KMS-11 (cell line): ENCODE data around the gene EID2B.

ENCODE experiments used
- H2AFZ ChIP-seq: fragments of 200-600 bp; sonication (generic); 2 replicates; pipeline ENCODE4 v1.6.1; 2016; ENCODE audit warnings: antibody characterized with exemption, mixed run types, low read depth
- H3K27ac ChIP-seq: fragments of 200-600 bp; sonication (generic); 2 replicates; pipeline ENCODE4 v1.6.1; 2016; ENCODE audit warnings: mild to moderate bottlenecking, mixed run types
- H3K27me3 ChIP-seq: fragments of 200-600 bp; sonication (generic); 2 replicates; pipeline ENCODE4 v1.6.1; 2017; ENCODE audit warnings: mild to moderate bottlenecking, low read depth, mixed run types, moderate library complexity; ENCODE audit not compliant: insufficient read depth
- H3K36me3 ChIP-seq: fragments of 200-600 bp; sonication (generic); 2 replicates; pipeline ENCODE4 v1.6.1; 2017; ENCODE audit warnings: mild to moderate bottlenecking, mixed run types; ENCODE audit not compliant: insufficient read depth
- H3K4me1 ChIP-seq: fragments of 200-600 bp; sonication (generic); 2 replicates; pipeline ENCODE4 v1.6.1; 2016; ENCODE audit warnings: mild to moderate bottlenecking, low read depth, mixed run types; ENCODE audit not compliant: poor library complexity, severe bottlenecking
- H3K4me2 ChIP-seq: fragments of 200-600 bp; sonication (generic); 2 replicates; pipeline ENCODE4 v1.7.0; 2016; ENCODE audit warnings: mild to moderate bottlenecking, mixed run types
- H3K4me3 ChIP-seq: fragments of 200-600 bp; sonication (generic); IDR thresholded peaks from 2 replicates; pipeline ENCODE4 v1.6.1; 2017; ENCODE audit warnings: low read depth, low read length, mixed read lengths; ENCODE audit not compliant: insufficient read depth
- H3K79me2 ChIP-seq: fragments of 200-600 bp; sonication (generic); 2 replicates; pipeline ENCODE4 v1.6.1; 2016; ENCODE audit warnings: low read depth, mixed run types; ENCODE audit not compliant: insufficient read depth
- H3K9ac ChIP-seq: fragments of 200-600 bp; sonication (generic); 2 replicates; pipeline ENCODE4 v1.6.1; 2016; ENCODE audit warnings: mild to moderate bottlenecking, mixed run types
- H4K20me1 ChIP-seq: fragments of 200-600 bp; sonication (generic); 2 replicates; pipeline ENCODE4 v1.6.1; 2016; ENCODE audit warnings: mild to moderate bottlenecking, mixed run types; ENCODE audit not compliant: insufficient read depth
- TF ChIP-seq, protein P1 (sequence below): fragments of 200-600 bp; sonication (generic); conservative IDR thresholded peaks from 2 replicates; pipeline ENCODE4 v1.6.1; 2017; ENCODE audit warnings: low read depth, mild to moderate bottlenecking, antibody characterized with exemption, low read length, moderate library complexity, mixed read lengths

Gene EID2B

DNA sequence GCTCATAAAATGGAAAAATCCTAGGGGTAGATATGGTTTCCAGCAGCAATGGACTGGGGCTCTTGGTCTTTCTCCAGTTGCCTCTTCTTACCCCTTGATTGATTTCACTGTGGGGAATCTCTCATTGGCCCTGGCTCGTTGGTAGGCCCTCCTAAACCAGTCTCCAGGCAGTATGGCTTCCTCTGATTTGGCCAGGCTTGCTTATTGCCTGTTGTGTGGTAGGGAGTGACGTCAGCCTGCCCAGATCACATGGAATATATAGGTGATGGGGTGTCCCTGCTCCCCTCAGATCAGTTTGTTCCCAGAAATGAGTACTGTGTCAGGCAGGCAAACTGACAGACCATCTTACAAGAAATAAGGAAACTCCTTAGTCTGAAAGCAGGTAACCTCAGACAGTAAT is 23.4 kb downstream of the EID2B start:
- Histone ChIP-seq H3K27me3 (peaks cover 31% of the 10 kb centered on the region; the same call in 1 of the 2 replicates), H3K79me2 (no peaks in the 10 kb centered on the region), H3K4me3 (no peak overlapping the region)

DNA sequence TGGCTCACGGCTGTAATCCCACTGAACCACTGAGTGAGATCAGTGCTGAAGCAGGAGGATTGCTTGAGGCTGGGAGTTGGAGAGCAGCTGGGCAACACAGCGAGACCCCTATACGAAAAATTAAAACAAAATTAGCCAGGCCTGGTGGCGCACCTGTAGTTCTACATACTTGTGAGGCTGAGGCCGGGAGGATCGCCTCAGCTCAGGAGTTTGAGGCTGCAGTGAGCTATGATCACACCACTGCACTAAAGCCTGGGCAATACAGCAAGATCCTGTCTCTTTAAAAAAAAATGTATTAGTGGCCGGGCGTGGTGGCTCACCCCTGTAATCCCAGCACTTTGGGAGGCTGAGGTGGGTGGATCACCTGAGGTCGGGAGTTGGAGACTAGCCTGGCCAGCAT is 24.0 kb downstream of the EID2B start:
- Histone ChIP-seq H3K27ac (no peak overlapping the region), H3K4me1 (no peaks in the 10 kb centered on the region), H3K36me3 (no peaks in the 10 kb centered on the region), H3K79me2 (no peaks in the 10 kb centered on the region), H2AFZ (no peak overlapping the region), H4K20me1 (no peaks in the 10 kb centered on the region), H3K9ac (no peak overlapping the region), H3K27me3 (peaks cover 35% of the 10 kb centered on the region; the same call in 1 of the 2 replicates), H3K4me2 (no peak overlapping the region), H3K4me3 (no peak overlapping the region)
- TF ChIP-seq, protein P1, sequence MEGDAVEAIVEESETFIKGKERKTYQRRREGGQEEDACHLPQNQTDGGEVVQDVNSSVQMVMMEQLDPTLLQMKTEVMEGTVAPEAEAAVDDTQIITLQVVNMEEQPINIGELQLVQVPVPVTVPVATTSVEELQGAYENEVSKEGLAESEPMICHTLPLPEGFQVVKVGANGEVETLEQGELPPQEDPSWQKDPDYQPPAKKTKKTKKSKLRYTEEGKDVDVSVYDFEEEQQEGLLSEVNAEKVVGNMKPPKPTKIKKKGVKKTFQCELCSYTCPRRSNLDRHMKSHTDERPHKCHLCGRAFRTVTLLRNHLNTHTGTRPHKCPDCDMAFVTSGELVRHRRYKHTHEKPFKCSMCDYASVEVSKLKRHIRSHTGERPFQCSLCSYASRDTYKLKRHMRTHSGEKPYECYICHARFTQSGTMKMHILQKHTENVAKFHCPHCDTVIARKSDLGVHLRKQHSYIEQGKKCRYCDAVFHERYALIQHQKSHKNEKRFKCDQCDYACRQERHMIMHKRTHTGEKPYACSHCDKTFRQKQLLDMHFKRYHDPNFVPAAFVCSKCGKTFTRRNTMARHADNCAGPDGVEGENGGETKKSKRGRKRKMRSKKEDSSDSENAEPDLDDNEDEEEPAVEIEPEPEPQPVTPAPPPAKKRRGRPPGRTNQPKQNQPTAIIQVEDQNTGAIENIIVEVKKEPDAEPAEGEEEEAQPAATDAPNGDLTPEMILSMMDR, result no peak

More for the DNA sequence above, 23.4 kb downstream of the EID2B start:
- no peaks in the 10 kb centered on the region for H3K4me1 ChIP-seq
- no peak overlapping the region for H2AFZ ChIP-seq
- TF ChIP-seq, protein P1, result no peak
- no peak overlapping the region for H3K9ac ChIP-seq
- H3K4me2 ChIP-seq, result no peak overlapping the region
- H4K20me1 ChIP-seq, result no peaks in the 10 kb centered on the region
- no peaks in the 10 kb centered on the region for H3K36me3 ChIP-seq
- H3K27ac ChIP-seq, result no peak overlapping the region

DNA sequence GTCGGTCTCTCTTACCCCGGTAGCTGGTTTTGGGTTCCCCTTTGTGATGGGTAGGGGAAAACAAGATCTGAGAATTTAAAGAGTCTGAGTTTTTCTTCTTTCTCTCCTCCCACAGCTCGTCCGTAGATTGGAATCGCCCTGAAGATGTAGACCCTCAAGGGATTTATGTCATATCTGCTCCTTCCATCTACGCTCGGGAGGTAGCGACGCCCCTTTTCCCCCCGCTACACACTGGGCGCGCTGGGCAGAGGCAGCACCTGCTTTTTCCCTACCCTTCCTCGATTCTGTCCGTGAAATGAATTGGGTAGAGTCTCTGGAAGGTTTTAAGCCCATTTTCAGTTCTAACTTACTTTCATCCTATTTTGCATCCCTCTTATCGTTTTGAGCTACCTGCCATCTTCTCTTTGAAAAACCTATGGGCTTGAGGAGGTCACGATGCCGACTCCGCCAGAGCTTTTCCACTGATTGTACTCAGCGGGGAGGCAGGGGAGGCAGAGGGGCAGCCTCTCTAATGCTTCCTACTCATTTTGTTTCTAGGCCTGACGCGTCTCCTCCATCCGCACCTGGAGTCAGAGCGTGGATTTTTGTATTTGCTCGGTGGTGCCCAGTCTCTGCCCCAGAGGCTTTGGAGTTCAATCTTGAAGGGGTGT is 24.8 kb downstream of the EID2B start:
- H3K79me2 ChIP-seq, result no peaks in the 10 kb centered on the region
- no peaks in the 10 kb centered on the region for H4K20me1 ChIP-seq
- H3K4me1 ChIP-seq, result no peaks in the 10 kb centered on the region
- peaks cover 40% of the 10 kb centered on the region; the same call in 1 of the 2 replicates for H3K27me3 ChIP-seq
- H3K36me3 ChIP-seq, result no peaks in the 10 kb centered on the region
- no peak overlapping the region for H3K27ac ChIP-seq
- H3K9ac ChIP-seq, result no peak overlapping the region
- TF ChIP-seq, protein P1, result no peak
- H3K4me3 ChIP-seq, result no peak overlapping the region
- no peak overlapping the region for H2AFZ ChIP-seq
- H3K4me2 ChIP-seq, result no peak overlapping the region

DNA sequence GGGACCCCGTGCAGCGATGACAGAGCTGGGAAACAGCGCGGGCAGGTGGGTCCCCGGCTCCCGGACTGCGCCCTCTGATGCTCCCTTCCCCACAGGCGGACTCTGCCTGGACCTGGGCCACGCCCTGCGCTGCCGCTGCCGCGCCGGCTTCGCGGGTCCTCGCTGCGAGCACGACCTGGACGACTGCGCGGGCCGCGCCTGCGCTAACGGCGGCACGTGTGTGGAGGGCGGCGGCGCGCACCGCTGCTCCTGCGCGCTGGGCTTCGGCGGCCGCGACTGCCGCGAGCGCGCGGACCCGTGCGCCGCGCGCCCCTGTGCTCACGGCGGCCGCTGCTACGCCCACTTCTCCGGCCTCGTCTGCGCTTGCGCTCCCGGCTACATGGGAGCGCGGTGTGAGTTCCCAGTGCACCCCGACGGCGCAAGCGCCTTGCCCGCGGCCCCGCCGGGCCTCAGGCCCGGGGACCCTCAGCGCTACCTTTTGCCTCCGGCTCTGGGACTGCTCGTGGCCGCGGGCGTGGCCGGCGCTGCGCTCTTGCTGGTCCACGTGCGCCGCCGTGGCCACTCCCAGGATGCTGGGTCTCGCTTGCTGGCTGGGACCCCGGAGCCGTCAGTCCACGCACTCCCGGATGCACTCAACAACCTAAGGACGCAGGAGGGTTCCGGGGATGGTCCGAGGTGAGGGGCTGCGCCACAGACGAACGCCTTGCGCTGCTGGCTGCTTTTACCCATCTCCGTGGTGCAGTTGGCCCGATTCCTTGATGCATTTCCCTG is 25.5 kb downstream of the EID2B start:
- TF ChIP-seq, protein P1, result no peak
- Histone ChIP-seq H2AFZ (no peak overlapping the region), H3K36me3 (no peaks in the 10 kb centered on the region), H3K4me2 (no peak overlapping the region), H3K9ac (no peak overlapping the region), H3K27ac (no peak overlapping the region), H3K27me3 (peaks cover 40% of the 10 kb centered on the region; the same call in 1 of the 2 replicates), H3K4me1 (no peaks in the 10 kb centered on the region), H3K4me3 (no peak overlapping the region), H4K20me1 (no peaks in the 10 kb centered on the region), H3K79me2 (no peaks in the 10 kb centered on the region)
